ENCODE results near the gene TMEM185B.
A peak's percentile ranks its signal among the peaks of the same experiment; 100 is the strongest.

Gene TMEM185B

DNA sequence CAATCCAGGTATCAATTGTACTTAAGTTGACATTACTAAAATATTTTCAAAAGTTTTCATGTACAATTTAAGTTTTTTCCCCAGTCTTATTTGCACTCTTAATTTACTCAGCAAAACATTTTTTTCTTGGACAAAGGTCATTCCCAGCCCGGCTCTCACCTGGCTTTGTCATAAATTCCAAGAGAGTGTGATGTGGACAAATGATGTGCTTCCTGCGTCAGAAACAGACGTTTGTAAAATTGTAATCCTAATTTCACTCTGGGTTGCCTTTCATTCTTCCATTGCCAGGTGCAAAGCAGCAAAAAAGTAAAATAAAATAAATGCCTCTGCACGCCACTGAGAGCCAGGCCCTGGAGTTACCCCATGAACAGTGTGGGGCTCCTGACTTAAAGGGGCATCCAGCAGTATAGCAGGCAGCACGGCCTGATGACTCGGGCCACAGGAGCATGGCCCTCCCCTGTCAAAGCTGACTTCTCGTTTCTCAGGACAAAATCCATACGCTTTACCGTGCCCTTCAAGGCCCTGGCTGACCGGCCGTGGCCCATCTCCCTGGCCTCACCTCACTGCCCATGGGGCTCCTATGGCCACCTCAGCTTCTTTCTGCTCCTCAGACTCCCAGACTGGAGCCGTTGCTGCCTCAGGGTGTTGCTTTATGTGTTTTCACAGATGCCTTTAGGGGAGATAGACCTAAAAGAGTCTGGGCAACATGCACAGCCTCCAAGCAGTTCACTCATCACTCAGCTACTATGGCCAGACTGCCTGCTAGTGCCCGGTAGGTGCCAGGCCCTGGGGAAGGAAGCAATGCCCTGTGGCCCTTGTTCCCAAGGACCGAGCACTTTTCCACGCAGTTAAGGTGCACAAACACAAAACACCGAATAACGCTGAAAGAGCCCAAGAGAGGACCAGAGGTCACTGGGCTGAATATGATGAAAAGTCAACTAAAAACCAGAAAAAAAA lies 7.6 kb upstream of the TMEM185B start:
- DNase-seq = no peak

- no peak for DNase-seq
Observed at GRCh38 chr2:120229341-120229740, 6.1 kb upstream of the TMEM185B start.

DNA sequence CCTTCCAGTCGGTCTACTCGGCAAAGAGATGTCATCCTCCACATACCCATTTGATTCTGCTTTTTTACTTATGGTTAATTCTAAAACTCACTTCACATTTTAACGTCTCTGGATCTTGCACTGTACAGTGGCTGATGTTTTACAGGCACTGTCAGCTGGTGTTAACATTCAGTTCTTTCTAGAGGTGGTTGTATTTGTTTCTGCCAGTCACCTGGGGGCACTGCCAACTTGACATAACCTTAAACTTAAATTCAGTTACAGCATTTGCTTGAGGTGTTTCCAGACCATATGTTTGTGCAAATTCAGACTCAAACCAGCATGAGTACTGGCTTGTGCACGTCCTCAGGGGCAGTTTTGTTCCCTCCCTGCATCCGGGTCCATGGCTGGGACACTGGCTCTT lies 5.3 kb upstream of the TMEM185B start:
- DNase-seq = no peak

DNA sequence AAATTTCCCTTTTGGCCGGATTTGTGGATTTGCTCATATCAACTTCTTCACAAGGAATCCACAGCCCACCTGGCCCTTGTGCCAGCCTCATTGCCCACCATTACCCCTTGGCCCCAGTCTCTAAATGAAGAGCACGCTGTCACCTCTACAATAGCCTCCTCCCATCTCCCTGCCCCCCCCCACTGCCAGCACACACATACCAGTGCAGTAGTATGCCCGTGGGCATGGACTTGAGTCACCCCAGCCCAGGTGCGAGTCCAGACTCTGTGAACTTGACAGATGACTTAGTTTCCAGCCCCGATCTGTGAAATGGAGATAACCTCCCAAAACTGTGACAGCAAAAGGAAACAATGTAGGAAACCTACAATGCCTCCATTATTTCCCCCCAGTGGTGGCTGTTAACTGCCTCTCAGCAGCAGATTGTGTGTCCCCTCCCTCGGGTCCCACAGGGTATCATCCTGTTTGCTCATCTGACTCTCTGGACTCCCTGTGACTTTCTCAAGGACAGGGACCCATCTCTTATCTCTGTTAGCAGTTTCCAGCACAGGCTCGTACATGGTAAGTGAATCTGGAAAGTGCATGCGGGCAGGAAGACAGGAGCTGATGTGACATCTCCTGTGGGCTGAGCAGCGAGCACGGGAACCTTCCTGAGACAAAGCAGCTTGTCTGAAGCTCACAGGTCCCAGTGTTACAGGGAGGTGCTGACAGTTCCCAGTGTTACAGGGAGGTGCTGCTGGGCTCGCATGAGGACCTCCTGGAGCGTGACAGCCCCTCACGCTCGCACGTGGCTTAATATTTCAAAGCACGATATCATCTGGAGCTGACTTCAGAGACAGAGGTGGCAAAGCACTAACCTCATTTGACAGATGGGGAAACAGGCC lies 4.2 kb upstream of the TMEM185B start:
- DNase-seq = no peak

DNA sequence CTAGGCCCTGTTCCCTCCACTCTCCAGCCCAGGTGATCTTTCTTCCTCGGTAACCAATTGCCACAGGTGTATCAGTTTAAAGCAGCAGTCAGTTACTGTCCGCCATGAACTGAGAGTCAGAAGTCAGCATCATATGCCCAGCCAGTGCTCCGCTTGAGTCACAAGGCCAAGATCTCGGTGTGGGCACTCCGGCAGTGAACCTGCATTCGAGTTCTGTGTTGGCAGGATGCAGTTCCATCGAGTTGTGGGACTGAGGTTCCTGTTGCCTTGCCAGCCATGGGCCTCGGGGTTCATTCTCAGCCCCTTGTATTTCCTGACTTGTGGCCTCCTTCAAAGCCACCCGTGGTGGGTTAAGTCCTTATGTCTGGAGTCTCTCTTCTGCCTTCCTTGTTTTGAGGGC lies 3.1 kb upstream of the TMEM185B start:
- no peak for DNase-seq

DNA sequence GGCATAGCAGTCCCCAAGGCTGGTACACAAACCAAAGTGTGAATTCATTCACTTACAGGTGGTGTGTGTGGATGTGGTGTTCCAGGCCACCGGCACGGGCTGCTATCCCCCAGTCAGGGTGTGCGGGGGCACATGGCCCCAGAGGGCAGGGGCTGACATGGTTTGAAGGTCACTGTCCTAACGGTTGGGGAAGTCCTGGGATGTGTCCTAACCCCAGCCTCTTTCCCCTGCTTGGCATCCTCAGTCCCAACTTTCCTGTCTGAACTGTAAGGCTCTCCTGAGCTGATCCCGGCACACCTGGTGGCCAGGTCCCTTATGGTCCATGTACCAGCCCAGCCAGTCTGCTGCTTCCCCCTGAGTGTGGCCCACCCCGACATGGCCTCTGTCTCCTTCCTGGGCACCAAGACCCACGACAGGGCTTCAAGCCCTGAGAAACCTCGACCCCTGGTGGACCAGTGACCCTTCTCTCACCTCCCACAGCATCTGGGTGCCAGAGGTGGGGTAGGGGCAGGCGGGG lies 2.4 kb upstream of the TMEM185B start:
- no peak for DNase-seq

GRCh38 chr2:120224735-120225548 lies 1.7 kb upstream of the TMEM185B start:
- no peak for DNase-seq

GRCh38 chr2:120224256-120224655 lies 1.1 kb upstream of the TMEM185B start:
- DNase-seq = no peak

- peak in 1 of 14 donors; percentile 61 for DNase-seq
Observed at GRCh38 chr2:120222186-120223033, 790 bp downstream of the TMEM185B start.

GRCh38 chr2:120221616-120222015 lies 1.6 kb downstream of the TMEM185B start:
- no peak for DNase-seq

DNA sequence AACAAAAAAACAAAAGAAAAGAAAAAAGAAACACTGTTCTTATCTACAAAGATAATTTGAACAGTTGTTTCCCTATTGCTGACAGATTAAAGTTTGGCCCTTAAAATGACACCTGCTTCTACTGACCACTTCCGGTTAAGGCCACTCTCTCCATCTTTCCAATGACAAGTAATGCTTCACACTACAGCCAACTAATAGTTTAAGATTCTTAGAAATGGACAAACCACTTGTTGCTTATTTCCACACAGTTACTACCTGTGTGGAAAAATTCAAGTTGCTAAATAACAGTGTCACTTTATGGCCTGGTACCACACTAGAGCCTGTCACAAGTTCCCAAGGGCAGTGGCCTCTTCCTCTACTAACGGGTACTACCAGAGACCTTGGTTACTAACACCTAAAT lies 2.4 kb downstream of the TMEM185B start:
- DNase-seq = no peak

GRCh38 chr2:120219766-120220165 lies 3.4 kb downstream of the TMEM185B start:
- DNase-seq = no peak

- no peak for DNase-seq
Observed at GRCh38 chr2:120219291-120219690, 3.9 kb downstream of the TMEM185B start.

DNA sequence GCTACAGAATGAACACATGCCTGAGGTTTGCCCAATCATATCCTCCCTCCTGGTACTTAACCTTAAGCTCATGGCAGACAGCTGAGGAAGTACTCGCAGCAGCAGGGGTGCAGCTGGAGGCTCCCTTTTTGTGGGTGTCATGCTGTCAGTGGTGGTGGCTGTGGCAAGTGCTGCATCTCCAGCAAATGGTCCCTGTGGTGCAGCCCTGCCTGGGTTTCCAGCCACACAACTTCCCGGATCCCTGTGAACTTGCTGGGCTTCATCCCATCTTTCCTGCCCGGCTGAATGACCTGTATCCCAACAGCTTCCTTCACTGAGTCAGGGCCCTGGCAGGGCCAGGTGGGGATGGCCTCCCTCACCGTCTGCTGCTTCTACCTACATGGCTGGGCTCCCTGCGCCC lies 5.0 kb downstream of the TMEM185B start:
- DNase-seq = no peak

GRCh38 chr2:120210270-120210693 lies 12.9 kb downstream of the TMEM185B start:
- DNase-seq = no peak

DNA sequence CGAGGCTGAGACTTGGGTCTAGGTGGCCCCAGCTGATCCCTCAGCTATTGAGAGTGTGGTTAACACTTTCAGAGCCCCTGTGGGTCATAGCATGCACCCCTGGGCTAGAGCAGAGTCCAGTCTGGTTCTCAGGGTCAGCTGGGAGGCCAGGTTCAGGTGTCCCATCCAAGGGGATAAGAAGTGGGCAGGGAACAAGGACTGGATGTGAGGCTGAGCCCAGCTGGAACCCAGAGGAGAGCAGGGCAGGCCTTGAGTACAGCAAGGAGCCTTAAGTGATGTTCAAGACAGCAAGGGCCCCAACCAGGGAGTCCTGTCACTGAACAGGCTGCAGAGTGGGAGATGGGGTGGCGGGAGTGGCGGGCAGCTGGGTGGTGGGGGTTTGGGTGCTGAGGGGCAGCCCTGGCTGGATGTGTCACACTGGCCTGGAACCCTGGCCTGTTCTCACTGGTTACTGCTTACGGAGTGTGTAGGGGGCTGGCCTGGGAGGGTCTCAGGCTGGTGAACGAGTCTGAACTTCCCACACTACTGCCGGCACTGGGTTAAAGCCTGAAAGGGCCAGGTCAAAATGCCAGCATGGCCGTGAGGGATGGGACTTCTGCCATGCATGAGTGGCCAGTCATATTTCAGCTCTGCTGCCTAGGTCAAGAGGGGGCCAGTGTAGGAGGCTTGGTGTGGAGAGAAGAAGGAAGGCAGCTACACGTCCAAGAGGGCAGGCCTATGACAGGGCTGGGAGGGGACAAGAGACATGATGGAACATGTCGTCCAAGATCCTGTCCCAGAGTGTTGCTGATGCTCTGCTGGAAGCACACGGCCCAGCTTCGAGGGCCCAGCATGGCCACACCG lies 13.6 kb downstream of the TMEM185B start:
- DNase-seq = no peak

GRCh38 chr2:120208381-120209353 lies 14.5 kb downstream of the TMEM185B start:
- DNase-seq = no peak

DNA sequence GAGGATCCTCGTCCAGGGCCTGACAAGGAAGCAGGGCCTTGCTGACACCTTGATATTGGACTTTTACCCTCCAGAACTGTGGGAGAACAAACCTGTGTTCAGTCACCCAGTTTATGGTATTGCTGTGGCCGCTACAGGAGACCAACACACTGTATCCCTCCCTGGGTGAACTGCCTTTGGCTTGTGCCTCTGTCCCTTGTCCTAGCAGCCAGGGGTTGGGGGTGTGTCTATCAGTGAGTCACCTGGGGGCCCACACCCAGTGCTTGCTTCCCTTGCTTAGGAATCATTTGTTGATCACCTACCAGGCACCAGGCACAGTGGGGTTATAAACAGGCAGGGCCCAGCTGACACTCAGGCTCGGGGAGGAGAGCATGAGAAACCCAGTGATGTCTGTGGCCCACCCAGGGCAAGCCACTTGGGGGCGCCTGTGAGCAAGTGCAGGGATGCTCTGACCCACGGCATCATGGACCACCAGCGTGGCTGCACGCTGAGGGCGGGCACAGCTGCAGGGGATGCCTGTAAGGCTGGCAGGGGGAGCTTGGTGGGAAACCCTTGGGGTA lies 17.1 kb downstream of the TMEM185B start:
- no peak for DNase-seq

Measured in C1 segment of cervical spinal cord (tissue), 14 donors.